Effector memory CD8-positive, alpha-beta T cell (primary cell): Measurements from ENCODE around the gene SERPIND1.
"Not testable (repeated sequence)": the region's sequence is repeated elsewhere in the genome, so short reads cannot be mapped to it uniquely, and the experiment has no call there.

Experiments used
- ATAC-seq: fragments of 150-1000 bp; cut with Tn5 transposase; replicated peaks from 2 replicates; pipeline ENCODE4 v1.10.0; 2021; ENCODE audit warnings: mild to moderate bottlenecking, moderate library complexity
- DNase-seq, 3 experiments: peaks; one replicate each; pipeline ENCODE4 v3.0.0; 2021
- H3K27ac Mint-ChIP-seq, 2 donors: one replicate each; pipeline ENCODE4 v1.8.0; 2022; ENCODE audit warnings: mild to moderate bottlenecking in 2 of 2, mixed read lengths in 2 of 2, moderate library complexity in 2 of 2
- H3K27me3 Mint-ChIP-seq, 2 donors: one replicate each; pipeline ENCODE4 v1.8.0; 2022; ENCODE audit warnings: mixed read lengths in 2 of 2
- H3K36me3 Mint-ChIP-seq: one replicate; pipeline ENCODE4 v1.8.0; 2022; ENCODE audit warnings: mild to moderate bottlenecking, moderate library complexity, mixed read lengths; ENCODE audit not compliant: insufficient read depth
- H3K4me1 Mint-ChIP-seq, 2 donors: one replicate each; pipeline ENCODE4 v1.8.0; 2022; ENCODE audit warnings: low read depth in 2 of 2, mixed read lengths in 2 of 2
- H3K4me3 Mint-ChIP-seq, 2 donors: one replicate each; pipeline ENCODE4 v1.8.0; 2022; ENCODE audit warnings: mild to moderate bottlenecking in 2 of 2, mixed read lengths in 2 of 2, moderate library complexity in 2 of 2
- H3K9me3 Mint-ChIP-seq, 2 donors: one replicate each; pipeline ENCODE4 v1.8.0; 2022; ENCODE audit warnings: mixed read lengths in 2 of 2

Gene SERPIND1

GRCh38 chr22:20813056-20813455 lies 39.1 kb downstream of the SERPIND1 start:
- H3K36me3 Mint-ChIP-seq: peaks cover 77% of the 10 kb centered on the region
- peak overlapping the region; percentile 32 to 44 for H3K27ac Mint-ChIP-seq
- ATAC-seq (no peak), DNase-seq (no peak)
- peaks cover 0 to 4% of the 10 kb centered on the region in 2 donors for H3K4me1 Mint-ChIP-seq
- H3K9me3 Mint-ChIP-seq: no peaks in the 10 kb centered on the region
- no peaks in the 10 kb centered on the region for H3K27me3 Mint-ChIP-seq
- no peak overlapping the region for H3K4me3 Mint-ChIP-seq

- Mint-ChIP-seq H3K36me3 (peaks cover 76% of the 10 kb centered on the region), H3K4me3 (no peak overlapping the region), H3K4me1 (peaks cover 0 to 4% of the 10 kb centered on the region in 2 donors), H3K27ac (peak overlapping the region in 1 of 2 donors; percentile 65), H3K9me3 (no peaks in the 10 kb centered on the region), H3K27me3 (no peaks in the 10 kb centered on the region)
- DNase-seq (no peak), ATAC-seq (no peak)
These were observed 40.4 kb downstream of the SERPIND1 start for GRCh38 chr22:20814221-20814808.

GRCh38 chr22:20815477-20816050 lies 41.7 kb downstream of the SERPIND1 start:
- Mint-ChIP-seq H3K9me3 (no peaks in the 10 kb centered on the region), H3K36me3 (peaks cover 71% of the 10 kb centered on the region), H3K27me3 (no peaks in the 10 kb centered on the region), H3K27ac (peak overlapping the region in 1 of 2 donors; percentile 49), H3K4me1 (peaks cover 0 to 4% of the 10 kb centered on the region in 2 donors), H3K4me3 (no peak overlapping the region)
- no peak for DNase-seq
- ATAC-seq: no peak

GRCh38 chr22:20816559-20816958 lies 42.6 kb downstream of the SERPIND1 start:
- peak overlapping the region in 1 of 2 donors; percentile 35 for H3K27ac Mint-ChIP-seq
- H3K9me3 Mint-ChIP-seq: no peaks in the 10 kb centered on the region
- H3K4me3 Mint-ChIP-seq: no peak overlapping the region
- peaks cover 0 to under 1% of the 10 kb centered on the region in 2 donors for H3K4me1 Mint-ChIP-seq
- no peak for DNase-seq
- peaks cover 73% of the 10 kb centered on the region for H3K36me3 Mint-ChIP-seq
- no peak for ATAC-seq
- no peaks in the 10 kb centered on the region for H3K27me3 Mint-ChIP-seq

- no peak overlapping the region for H3K4me3 Mint-ChIP-seq
- H3K27me3 Mint-ChIP-seq: no peaks in the 10 kb centered on the region
- H3K27ac Mint-ChIP-seq: peak overlapping the region in 1 of 2 donors; percentile 20
- no peaks in the 10 kb centered on the region for H3K9me3 Mint-ChIP-seq
- H3K36me3 Mint-ChIP-seq: peaks cover 69% of the 10 kb centered on the region
- no peaks in the 10 kb centered on the region for H3K4me1 Mint-ChIP-seq
- DNase-seq (no peak), ATAC-seq (no peak)
These were observed 44.6 kb downstream of the SERPIND1 start for GRCh38 chr22:20818471-20818870.

- H3K4me1 Mint-ChIP-seq: no peaks in the 10 kb centered on the region
- H3K36me3 Mint-ChIP-seq: peaks cover 68% of the 10 kb centered on the region
- DNase-seq (no peak), ATAC-seq (no peak)
- no peak overlapping the region for H3K4me3 Mint-ChIP-seq
- H3K27me3 Mint-ChIP-seq: no peaks in the 10 kb centered on the region
- no peaks in the 10 kb centered on the region for H3K9me3 Mint-ChIP-seq
- H3K27ac Mint-ChIP-seq: peak overlapping the region in 1 of 2 donors; percentile 28
These were observed 45.6 kb downstream of the SERPIND1 start for GRCh38 chr22:20819471-20819870.

- DNase-seq, H3K4me3 Mint-ChIP-seq, H3K27me3 Mint-ChIP-seq, ATAC-seq, H3K9me3 Mint-ChIP-seq, H3K27ac Mint-ChIP-seq, H3K4me1 Mint-ChIP-seq: not testable (repeated sequence)
- H3K36me3 Mint-ChIP-seq: peaks cover 59% of the 10 kb centered on the region
These were observed 47.9 kb downstream of the SERPIND1 start for GRCh38 chr22:20821717-20822239.

GRCh38 chr22:20822240-20822639 lies 48.3 kb downstream of the SERPIND1 start:
- Mint-ChIP-seq H3K9me3 (no peaks in the 10 kb centered on the region), H3K4me1 (no peaks in the 10 kb centered on the region), H3K27me3 (no peaks in the 10 kb centered on the region), H3K36me3 (peaks cover 56% of the 10 kb centered on the region), H3K27ac (peak overlapping the region in 1 of 2 donors; percentile 46), H3K4me3 (no peak overlapping the region)
- ATAC-seq: no peak
- DNase-seq: no peak

- Mint-ChIP-seq H3K4me1 (no peaks in the 10 kb centered on the region), H3K27ac (no peak overlapping the region), H3K4me3 (no peak overlapping the region), H3K27me3 (no peaks in the 10 kb centered on the region), H3K9me3 (no peaks in the 10 kb centered on the region), H3K36me3 (peaks cover 59% of the 10 kb centered on the region)
- ATAC-seq (no peak), DNase-seq (no peak)
These were observed 49.4 kb downstream of the SERPIND1 start for GRCh38 chr22:20823264-20823663.

- DNase-seq, H3K27ac Mint-ChIP-seq, H3K4me3 Mint-ChIP-seq, H3K27me3 Mint-ChIP-seq, H3K4me1 Mint-ChIP-seq, ATAC-seq, H3K9me3 Mint-ChIP-seq: not testable (repeated sequence)
- H3K36me3 Mint-ChIP-seq: peaks cover 67% of the 10 kb centered on the region
These were observed 51.3 kb downstream of the SERPIND1 start for GRCh38 chr22:20825216-20825615.

GRCh38 chr22:20825624-20826023 lies 51.7 kb downstream of the SERPIND1 start:
- Mint-ChIP-seq H3K36me3 (peaks cover 67% of the 10 kb centered on the region), H3K27ac (peak overlapping the region in 1 of 2 donors; percentile 31), H3K4me1 (peaks cover 2 to 4% of the 10 kb centered on the region in 2 donors), H3K27me3 (no peaks in the 10 kb centered on the region), H3K9me3 (no peaks in the 10 kb centered on the region), H3K4me3 (no peak overlapping the region)
- no peak for ATAC-seq
- no peak for DNase-seq

- H3K27me3 Mint-ChIP-seq, H3K9me3 Mint-ChIP-seq, H3K4me3 Mint-ChIP-seq, ATAC-seq, H3K4me1 Mint-ChIP-seq, DNase-seq: not testable (repeated sequence)
- peaks cover 70% of the 10 kb centered on the region for H3K36me3 Mint-ChIP-seq
- H3K27ac Mint-ChIP-seq: peak overlapping the region in 1 of 2 donors; percentile 31
These were observed 52.6 kb downstream of the SERPIND1 start for GRCh38 chr22:20826373-20827152.

GRCh38 chr22:20829491-20830134 lies 55.7 kb downstream of the SERPIND1 start:
- H3K4me3 Mint-ChIP-seq: no peak overlapping the region
- H3K4me1 Mint-ChIP-seq: peaks cover 2 to 9% of the 10 kb centered on the region in 2 donors
- no peaks in the 10 kb centered on the region for H3K27me3 Mint-ChIP-seq
- H3K9me3 Mint-ChIP-seq: no peaks in the 10 kb centered on the region
- ATAC-seq (no peak), DNase-seq (no peak)
- H3K36me3 Mint-ChIP-seq: peaks cover 77% of the 10 kb centered on the region
- H3K27ac Mint-ChIP-seq: no peak overlapping the region
